LNCAP (cell line): Measurements from ENCODE around the gene SMC3.

Experiments
- CTCF ChIP-seq: fragments of 450-650 bp; IDR thresholded peaks from 2 replicates; pipeline ENCODE4 v1.5.1; 2017; ENCODE audit warnings: mild to moderate bottlenecking

Gene SMC3

GRCh38 chr10:110644598-110645462, 77.3 kb downstream of the SMC3 start:
- TF ChIP-seq CTCF: no peak

- TF ChIP-seq CTCF: no peak
Observed at GRCh38 chr10:110646417-110647135, 79.1 kb downstream of the SMC3 start.

- no peak for TF ChIP-seq CTCF
Observed at GRCh38 chr10:110647136-110647430, 79.6 kb downstream of the SMC3 start.

GRCh38 chr10:110648692-110649346, 81.3 kb downstream of the SMC3 start:
- no peak for TF ChIP-seq CTCF

- TF ChIP-seq CTCF: no peak
Observed at GRCh38 chr10:110649347-110650264, 82.1 kb downstream of the SMC3 start.

- TF ChIP-seq CTCF: no peak
Observed at GRCh38 chr10:110650265-110650668, 82.8 kb downstream of the SMC3 start.
